HG03280 (cell line): ENCODE data around the gene MGAT4B.
A peak's percentile ranks its signal among the peaks of the same experiment; 100 is the strongest.

Experiments used
- ATAC-seq: cut with Tn5 transposase; IDR thresholded peaks from one replicate; pipeline ENCODE4 v1.9.1; 2021; ENCODE audit warnings: mild to moderate bottlenecking, moderate library complexity; ENCODE audit not compliant: unreplicated experiment

MGAT4B gene

DNA sequence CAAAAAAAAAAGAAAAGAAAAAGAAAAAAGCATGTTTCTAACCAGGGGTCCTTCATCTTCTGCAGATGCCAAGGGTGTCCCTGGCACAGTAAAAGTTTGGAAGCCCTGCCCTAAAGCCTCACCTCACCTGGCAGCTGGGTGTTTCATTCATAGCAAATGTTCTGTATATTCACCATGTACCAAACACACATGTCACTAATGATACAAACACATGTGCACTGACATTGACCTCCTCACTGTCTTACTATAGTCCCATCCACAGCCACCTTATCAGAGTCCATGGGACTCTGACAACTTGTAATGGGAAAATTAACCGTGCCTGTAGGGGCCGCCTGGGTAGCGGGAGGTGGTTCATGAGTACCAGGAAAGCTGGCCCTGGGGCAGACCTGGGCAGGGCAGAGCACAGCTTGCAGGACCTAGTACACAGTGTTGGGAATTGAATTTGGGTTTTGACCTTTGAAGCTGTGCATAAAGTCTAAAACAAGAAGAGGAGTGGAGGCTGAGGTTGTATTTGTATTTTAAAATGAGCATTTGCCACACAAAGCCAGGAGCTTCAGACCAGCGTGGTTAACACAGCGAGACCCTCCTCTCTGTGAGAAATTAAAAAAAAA is 6.4 kb upstream of the MGAT4B start:
- ATAC-seq: no peak

DNA sequence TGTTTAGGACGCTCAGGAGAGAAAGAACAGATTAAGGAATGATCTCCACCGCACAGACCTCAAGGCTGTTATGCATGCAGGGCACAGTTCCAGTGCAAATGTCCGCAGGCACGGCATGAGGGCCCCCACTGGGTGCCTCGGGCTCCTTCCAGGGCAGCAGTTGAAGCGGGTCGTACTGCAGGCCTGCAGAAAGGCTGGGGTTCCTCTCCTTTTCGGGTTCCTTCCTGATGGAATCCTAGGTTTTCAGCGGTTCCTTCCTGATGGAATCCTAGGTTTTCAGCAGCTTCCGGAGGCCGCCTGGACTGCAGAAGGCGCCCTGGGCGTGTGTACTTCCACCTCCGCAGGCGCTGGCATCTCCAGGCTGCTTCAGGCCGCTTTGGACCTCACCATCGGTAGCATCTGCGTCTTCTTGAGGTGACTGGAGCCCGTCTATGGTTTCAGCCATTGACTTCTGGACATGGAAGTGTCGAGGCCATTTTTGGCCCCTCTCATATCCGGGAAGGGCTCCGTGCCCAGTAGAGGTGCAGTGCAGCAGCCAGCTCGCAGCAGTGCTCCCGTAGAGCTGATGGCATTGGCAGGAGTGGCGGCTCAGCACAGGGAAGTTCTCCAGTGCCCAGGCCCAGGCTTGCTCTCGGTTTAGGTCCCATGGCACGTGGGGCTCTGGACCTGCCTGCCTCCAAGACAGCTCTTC is 5.6 kb upstream of the MGAT4B start:
- ATAC-seq: no peak

DNA sequence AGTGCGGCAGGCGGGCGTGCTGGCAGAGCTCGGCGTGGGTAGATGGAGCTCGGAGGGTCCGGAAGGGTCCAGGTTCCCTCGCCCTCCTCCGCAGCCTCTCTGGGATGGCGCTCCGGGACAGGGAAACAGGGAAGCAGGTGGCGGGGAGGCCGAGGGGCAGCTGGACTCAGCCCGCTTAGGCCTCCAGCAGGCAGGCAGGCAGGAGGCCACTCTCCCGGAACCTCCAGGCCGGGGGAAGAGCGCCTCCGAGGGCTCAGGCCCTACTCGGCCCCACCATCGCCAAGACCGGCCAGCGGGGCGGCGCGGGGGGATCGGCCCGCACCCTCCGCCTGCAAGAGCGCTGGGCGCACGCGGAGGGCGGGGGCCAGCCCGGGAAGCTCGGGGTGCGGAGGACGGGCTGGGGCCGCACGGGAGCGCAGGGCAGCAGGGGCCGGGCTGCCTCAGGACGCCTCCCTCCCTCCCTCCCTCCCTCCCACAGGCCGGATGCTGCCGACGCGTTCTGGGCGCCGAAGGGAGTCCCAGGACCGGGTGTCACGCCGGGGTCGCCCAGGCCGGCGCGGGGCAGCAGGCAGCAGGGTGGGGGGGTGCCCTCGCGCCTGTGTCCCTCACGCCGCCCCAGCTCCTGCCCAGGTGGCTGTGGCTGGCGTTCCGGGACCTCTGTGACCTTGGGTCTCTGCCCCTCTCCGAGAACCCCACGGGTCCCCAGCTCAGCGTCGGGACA is 977 bp downstream of the MGAT4B start:
- peak; percentile 14 for ATAC-seq

DNA sequence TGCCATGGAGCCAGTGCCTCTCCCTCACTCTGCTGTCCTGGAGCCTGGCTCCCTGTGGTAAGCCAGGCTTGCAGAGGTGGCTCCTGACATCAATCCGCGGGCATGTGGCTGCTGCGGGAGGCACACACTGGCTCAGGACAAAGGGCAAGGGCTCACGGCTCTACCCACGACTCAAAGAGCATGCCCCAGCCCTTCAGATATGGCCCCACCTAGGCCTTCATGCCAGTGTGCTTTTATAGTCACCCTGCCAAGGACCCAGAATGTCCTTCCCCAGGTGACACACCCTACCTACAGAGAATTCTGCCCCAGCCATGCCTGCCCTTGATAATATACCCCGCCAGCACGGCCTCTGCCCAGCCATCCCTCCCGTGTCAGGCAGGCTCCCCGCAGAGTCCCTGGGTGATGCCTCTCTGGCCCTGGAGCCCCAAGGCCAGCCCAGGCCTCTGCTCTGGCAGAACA is 1.6 kb downstream of the MGAT4B start:
- ATAC-seq: no peak

DNA sequence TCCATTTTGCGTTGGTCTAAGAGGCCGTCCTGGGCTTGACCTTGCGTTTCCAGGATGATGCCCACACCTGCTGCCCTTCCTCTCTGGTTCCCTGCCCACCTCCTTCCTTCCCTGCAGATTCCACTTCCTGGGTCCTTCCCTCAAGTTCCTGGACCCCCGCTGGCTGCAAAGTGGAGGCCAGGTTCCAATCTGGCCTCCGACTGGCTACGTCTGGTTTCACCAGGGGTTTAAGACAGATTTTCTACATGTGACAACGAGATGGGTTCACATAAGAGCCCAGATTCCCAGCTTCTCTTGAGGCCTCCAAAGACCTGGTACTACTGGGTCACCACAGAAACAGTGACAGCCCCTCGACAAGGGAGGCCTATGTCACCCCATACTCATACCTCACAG is 2.1 kb downstream of the MGAT4B start:
- ATAC-seq: no peak

DNA sequence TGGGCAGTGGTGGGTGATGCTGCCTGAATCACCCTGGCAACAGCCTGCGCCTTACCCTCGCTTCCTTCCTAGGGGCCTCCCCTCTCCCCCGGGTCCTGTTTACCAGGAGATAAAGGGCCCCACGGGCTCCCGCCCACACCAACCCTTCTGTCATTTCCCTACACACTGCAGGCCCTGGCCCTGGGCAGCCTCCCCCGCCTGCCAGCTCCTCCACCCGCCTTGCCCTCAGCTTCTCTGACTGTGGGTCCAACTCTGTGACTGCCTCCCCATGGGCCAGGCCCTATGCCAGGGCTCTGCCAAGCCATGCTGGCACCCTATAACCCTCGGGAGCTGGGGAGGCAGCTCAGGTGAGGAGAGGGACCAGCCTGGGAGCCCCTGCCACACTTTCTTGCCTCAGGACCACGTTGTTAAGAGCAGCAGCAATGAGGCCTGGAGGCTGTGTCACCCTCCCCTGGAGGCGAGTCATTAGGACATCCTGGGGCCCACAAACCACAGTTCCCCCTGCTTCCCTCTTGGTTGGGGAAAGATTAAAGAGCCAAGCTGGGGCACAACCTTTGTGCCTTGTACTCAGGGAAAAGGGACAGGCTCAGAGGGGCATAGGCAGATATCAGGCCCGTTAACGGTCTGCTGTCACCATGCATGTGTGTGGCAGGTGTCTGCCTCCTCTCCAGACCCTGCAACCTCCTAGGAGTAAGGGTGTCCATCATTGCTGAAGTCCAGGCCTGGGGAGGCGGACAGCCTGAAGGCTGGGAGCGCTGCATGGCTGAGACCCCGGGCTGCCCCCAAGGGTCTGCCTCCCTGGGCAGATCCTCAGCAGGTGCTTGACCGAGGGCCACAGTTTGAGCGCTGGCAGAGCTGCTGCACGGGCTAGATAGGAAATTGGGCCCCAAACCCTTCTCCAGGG is 2.8 kb downstream of the MGAT4B start:
- no peak for ATAC-seq

- ATAC-seq: no peak
Measured at GRCh38 chr5:179802950-179803562, 3.6 kb downstream of the MGAT4B start.

- no peak for ATAC-seq
Measured at GRCh38 chr5:179802207-179802883, 4.3 kb downstream of the MGAT4B start.

GRCh38 chr5:179801304-179802206 is 5.1 kb downstream of the MGAT4B start:
- peak; percentile 32 for ATAC-seq

DNA sequence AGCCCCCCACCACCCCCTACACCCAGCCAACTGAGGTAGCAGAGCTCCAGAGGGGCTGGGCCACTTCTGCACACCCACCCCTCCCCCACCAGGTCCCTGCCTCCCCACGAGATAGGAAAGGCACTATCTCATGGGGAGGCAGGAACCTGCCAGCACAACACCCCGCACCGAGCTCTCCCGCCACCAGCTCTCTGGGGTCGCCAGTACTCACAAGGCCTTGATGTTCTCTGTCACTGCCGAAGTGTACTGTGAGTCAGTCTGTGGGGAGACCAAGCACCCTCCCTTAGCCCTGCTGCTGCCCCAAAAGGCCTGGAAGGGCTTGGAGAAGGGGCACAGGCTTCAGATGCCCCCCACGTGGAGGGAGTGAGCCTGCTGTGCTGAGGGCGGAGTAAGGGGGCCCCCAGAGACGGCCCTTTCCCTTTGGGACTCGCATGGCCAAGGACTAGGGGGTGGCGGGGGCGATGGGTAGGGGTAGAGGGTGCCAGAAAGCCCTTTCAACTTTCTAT is 5.9 kb downstream of the MGAT4B start:
- no peak for ATAC-seq

DNA sequence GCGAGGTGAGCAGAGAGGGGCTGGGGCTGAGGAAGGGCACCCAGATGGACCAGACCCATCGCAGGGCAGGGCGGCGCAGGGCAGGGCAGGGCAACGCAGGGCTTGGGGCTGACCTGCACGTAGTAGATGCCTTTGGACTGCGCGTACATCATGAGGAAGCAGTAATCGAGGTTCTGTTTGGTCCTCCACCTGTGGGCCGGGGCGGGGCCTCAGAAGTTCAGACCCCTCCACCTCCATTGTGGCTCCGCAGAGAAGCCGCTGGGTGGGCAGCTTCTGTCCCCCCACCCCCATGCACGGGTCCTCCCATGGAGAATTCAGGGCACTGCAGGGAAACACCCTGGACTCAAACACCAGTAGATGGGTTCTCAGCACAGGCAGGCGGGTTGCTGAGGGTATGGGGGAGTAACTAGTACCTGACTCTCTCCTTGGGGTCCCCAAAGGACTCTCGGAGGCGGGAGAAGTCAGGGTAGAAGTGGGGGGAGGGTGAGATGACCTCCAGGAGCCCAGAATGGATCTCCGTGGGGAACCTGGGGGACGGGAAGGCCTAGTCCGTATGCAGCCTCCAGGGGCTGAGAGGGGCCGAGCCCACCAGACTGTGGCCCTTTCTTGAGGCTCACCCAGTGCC is 6.5 kb downstream of the MGAT4B start:
- no peak for ATAC-seq

DNA sequence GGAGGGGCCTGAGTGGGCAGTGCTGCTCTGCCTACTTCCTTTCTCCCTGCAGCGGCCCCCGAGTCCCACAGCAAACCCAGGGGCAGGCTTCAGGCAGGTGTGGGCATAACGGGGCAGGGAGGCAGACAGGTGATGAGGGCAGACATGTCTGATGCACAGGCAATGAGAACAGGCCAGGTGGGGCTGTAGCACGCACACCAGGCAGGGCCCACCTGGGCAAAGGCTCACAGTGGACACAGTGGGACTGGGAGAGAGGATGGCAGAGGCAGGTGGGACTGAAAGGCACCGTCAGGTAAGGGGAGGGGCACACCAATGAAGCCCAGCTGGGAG is 7.1 kb downstream of the MGAT4B start:
- ATAC-seq: no peak

GRCh38 chr5:179798771-179799643 is 7.7 kb downstream of the MGAT4B start:
- no peak for ATAC-seq

DNA sequence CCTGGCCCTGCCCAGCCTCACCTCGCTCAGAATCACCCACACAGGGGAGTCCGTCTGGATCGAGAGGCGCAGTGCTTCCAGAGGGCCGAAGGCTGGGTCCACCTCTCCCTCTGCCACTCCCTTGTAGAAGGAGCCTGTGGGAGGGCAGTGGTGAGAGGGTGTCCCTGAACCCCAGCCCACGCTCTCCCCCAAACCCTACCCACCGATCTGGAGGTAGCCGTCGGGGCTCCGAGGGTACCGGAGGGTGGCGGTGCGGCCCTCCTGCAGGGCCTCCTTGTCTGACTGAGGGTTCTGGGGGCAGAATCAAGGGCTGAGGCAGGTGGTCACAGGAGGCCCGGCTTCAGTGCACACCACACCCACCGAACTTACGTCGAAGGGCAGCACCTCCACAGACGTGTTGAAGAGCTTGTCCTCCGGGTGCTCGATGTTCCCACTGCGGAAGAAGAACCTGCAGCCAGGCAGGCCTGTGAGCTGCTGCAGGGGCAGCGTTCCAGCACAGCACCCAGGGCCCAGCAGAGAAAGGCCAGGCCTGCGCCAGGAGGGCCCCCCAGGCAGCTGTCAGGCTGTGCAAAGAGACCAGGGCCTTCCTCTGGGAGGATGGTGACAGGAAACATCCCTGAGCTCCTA is 8.4 kb downstream of the MGAT4B start:
- no peak for ATAC-seq

- ATAC-seq: no peak
Measured at GRCh38 chr5:179797741-179798140, 8.9 kb downstream of the MGAT4B start.

- no peak for ATAC-seq
Measured at GRCh38 chr5:179796877-179797608, 9.6 kb downstream of the MGAT4B start.
